Ureter (tissue), 1 donor: ENCODE results near the gene CARD11. TPM values are rescaled to one million over a fixed set of nuclear protein-coding genes. Genes with fewer than 3 reads are reported as not detected.
"Not testable (repeated sequence)": the region's sequence is repeated elsewhere in the genome, so short reads cannot be mapped to it uniquely, and the experiment has no call there.

Experiments
- DNase-seq: peaks from one replicate; pipeline ENCODE4 v3.0.0-alpha.2; 2020; ENCODE audit warnings: low spot score
- total RNA-seq: library from RNA; stranded (reverse); gene quantifications from one replicate; pipeline ENCODE4 v1.2.4, GENCODE V29; 2023
- donor health status: DM: yes; HTN: yes; CAD: no.

The CARD11 gene
- total RNA-seq, 1 donor from 2014 or later = 52.3 TPM

- no peak for DNase-seq
Observed at GRCh38 chr7:2965301-2965700, 78.4 kb downstream of the CARD11 start.

GRCh38 chr7:2964208-2964607 is 79.5 kb downstream of the CARD11 start:
- DNase-seq = no peak

- no peak for DNase-seq
Observed at GRCh38 chr7:2962865-2963264, 80.8 kb downstream of the CARD11 start.

DNA sequence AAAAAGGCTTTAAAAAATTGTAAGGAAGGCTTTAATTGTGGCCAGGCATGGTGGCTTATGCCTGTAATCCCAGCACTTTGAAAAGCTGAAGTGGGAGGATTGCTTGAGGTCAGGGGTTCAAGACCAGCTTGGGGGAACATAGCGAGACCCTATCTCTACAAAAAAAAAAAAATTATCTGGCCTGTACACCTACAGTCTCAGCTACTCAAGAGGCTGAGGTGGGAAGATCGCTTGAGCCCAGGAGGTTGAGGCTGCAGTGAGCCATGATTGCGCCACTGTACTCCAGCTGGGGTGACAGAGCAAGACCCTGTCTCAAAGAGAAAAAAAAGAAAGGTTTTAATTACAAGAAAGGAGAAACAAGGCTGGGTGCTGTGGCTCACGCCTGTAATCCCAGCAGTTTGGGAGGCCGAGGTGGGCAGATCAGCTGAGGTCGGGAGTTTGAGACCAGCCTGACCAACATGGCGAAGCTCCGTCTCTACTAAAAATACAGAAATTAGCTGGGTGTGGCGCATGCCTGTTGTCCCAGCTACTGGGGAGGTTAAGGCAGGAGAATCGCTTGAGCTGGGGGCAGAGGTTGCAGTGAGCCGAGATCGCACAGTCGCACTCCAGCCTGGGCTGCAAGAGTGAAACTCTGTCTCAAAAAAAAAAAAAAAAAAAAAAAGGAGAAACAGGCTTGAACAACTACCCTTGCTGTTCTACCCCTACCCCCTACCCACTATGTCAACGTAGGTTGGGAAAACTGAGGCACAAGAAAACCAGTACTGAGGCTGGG is 83.7 kb downstream of the CARD11 start:
- DNase-seq = no peak

DNA sequence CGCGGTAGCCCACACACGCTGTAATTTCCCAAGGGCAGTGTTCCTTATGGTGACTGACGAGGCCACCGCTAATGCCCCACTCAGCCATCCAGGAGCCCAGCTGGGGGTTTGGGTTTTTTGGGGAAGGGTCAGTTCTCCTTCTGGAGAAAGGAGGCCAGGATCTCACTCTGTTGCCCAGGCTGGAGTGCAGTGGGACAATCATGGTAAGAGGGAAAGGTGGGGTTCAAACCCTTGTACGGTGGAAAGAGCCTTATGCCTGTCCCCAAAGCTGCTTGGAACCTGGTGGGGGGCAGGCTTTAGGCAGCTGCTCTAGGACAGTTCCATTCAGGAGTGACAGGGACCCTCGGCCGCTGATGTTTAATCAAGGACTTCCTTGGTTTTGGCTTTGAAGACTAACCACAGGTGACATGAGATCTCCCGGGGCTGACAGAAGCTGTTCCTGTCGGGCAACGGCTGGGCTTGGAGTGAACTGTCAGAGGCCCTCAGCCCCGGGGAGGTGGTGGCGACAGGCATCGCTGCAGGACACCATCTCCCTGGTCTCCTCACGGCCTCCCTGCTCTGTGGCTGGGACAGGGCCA is 84.5 kb downstream of the CARD11 start:
- no peak for DNase-seq

GRCh38 chr7:2958416-2959102 is 85.1 kb downstream of the CARD11 start:
- no peak for DNase-seq

- not testable (repeated sequence) for DNase-seq
Observed at GRCh38 chr7:2957369-2957727, 86.3 kb downstream of the CARD11 start.

GRCh38 chr7:2956526-2957368 is 86.9 kb downstream of the CARD11 start:
- peak; percentile 74 for DNase-seq

DNA sequence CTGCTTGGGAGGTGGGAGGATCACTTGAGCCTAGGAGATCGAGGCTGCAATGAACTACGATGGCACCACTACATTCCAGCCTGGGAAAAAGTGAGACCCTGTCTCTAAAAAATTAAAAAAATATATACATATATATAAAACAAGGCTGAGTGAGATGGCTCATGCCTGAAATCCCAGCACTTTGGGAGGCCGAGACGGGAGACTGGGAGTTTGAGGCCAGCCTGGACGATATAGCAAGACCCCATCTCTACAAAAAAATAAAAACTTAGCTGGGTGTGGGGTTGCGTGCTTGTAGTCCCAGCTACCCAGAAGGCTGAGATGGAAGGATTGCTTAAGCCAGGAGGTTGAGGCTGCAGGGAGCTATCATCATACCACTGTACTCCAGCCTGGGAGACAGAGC is 87.6 kb downstream of the CARD11 start:
- DNase-seq = no peak

GRCh38 chr7:2955269-2955668 is 88.4 kb downstream of the CARD11 start:
- DNase-seq = no peak

DNA sequence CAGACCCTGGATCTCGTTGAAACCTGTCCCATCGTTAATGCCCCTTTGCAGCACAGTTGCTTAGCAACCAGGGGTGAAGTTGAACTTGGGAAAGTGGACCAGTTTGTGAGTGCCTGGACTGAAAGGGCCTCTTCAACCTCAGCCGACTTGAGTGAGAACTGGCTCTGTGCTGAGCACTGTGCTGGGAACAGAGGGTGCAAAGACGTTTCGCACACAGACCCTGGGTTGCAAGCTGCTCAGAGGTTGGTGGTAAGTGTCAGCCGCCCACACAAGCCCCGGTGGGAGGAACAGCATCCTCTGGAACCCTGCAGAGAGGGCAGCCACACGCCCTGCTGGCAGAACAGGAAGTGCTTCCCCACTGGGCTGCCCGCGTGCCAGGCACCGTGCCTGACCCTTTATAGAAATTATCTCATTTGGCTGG is 89.2 kb downstream of the CARD11 start:
- no peak for DNase-seq

GRCh38 chr7:2953588-2954407 is 89.9 kb downstream of the CARD11 start:
- DNase-seq = no peak

DNA sequence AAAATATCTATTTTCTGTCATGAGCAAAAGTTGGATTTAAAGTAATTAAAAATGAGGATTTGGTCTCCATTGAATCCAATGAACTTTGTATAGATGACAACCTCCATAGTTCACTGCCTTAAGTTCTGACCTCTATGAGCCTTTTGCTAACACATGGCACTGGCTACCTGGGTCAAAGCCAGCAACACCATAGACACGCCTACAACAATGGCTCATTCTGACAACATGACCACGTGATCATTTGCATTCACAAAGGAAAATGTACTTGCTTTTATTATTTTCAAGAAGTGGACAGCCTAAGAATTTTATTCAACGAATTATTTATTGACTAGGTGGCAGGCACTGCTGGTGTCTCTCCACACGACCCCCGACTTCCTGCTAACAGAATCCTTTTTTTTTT is 90.6 kb downstream of the CARD11 start:
- no peak for DNase-seq

GRCh38 chr7:2952316-2952715 is 91.4 kb downstream of the CARD11 start:
- DNase-seq = no peak

DNA sequence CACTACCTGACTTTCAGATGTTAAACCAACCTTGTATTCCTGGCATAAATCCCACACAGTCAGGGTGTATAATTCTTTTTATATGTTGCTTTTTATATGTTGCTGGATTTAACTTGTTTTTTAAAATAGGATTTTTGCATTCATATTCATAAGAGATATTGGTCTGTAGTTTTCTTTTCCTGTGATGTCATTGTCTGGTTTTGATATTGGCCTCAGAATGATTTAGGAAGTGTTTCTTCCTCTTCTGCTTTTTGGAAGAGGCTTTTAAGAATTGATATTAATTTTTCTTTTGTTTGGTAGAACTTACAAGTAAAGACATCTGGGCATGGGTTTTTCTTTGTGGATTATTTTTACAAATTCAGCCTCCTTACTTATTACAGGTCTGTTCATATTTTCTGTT is 93.1 kb downstream of the CARD11 start:
- DNase-seq = no peak

DNA sequence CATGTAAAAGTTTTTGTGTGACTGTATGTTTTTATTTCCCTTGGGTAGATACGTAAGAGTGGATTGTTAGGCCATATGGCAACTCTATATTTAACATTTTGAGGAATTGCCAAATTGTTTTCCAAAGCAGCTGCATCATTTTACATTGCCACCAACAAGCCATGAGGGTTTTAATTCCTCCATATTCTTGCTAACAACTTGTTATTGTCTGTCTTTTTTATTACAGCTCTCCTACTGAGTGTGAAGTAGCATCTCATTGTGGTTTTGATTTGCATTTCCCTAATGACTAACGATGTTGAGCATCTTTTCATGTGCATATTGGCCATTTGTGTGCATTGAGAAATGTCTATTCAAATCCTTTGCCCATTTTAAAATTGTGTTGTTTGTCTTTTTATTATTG is 94.9 kb downstream of the CARD11 start:
- DNase-seq = no peak

DNA sequence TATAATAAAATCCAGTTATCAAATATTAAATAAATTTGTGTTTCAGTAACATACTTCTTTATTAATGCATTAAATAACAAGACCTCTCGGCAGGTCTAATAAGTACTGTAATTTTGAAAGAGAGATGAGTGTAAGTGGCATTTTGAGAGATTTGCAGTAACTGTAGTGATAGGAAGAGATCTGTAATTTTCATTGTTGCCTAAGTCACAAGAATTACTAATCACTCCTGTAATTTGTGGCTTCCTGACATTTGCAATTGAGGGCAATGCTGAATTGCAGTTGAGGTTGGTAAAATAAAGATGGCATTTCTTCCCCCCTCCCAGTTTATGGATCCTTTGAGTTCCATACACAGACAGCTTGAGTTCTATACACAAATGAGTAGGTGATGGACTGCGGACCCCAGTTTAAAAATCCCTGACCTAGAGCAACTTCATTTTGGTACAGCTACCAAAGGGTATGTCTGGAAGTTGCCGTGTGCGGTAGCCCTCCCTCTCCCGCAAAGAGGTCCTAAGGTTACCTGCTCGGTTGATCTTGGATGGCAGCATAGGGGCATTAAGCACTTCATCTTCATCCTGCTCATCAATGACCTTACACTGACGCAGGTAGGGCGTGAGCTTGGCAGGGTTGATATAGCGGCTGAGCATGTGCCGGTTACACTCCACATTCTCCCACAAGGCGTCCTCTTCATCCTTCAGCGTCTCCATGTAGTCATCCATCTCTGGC is 96.4 kb downstream of the CARD11 start:
- DNase-seq = no peak

- DNase-seq = no peak
Observed at GRCh38 chr7:2945171-2945570, 98.5 kb downstream of the CARD11 start.

DNA sequence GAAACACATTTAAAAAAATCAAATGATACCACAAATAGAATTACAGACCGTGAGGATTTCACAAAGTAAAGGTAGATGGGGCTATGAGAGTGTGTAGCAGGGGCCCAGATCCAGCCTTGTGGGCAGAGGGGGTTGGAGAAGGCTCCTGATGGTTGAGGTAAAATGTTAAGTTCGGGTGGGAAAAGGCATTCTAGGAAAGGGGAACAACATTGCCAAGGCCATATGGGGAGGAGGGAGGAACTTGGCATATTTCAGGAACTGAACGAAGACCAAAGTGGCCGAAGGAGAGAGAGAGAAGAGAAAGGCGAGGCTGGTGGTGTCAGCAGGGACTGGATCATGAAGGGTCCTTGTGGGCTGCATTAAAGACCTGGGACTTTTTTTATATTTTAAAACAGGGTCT is 98.9 kb downstream of the CARD11 start:
- DNase-seq = no peak

DNA sequence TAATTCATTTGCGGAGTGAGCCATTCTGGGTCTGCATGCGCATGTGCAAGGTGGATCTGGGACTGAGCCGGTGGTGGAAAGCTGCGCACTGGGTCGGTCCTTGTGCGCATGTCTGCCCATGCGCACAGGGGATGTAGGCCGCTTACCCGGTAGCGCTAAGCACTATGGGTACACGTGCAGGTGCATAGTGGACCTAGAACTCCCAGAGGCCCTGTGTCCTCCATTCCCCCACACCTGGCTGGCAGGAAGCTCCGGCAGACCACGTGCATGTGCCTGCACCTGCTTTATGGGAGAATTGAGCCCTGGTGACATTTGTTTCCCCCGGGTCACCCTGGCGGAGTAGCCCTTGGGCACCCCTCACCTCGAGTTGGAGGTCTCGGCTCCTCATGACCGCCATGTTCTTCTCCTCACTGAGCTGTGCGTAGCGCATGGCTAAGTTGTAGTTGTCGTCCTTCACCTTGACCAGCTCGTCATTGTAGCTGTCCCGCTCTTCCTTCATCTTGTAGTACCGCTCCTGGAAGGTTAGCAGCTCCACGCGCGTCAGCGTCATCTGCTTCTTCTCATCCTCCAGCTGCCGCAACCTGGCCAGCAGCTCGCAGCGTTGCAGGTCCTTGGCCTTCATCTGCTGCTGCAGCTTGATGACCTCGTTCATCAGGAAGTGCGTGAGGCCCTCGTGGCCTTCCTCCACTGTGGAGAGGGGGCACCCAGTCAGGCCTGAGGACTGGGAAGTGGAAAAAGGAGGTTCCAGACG is 99.6 kb downstream of the CARD11 start:
- DNase-seq = no peak
